HG03135 (cell line): ENCODE results near the gene ALG11.
"Not testable (repeated sequence)": the region's sequence is repeated elsewhere in the genome, so short reads cannot be mapped to it uniquely, and the experiment has no call there.

ENCODE experiments used
- ATAC-seq: cut with Tn5 transposase; IDR thresholded peaks from one replicate; pipeline ENCODE4 v1.9.1; 2021; ENCODE audit warnings: mild to moderate bottlenecking, moderate library complexity; ENCODE audit not compliant: unreplicated experiment

ALG11 gene

GRCh38 chr13:52026246-52026626, 14.0 kb downstream of the ALG11 start:
- ATAC-seq, result no peak

GRCh38 chr13:52027832-52028231, 15.6 kb downstream of the ALG11 start:
- no peak for ATAC-seq

- ATAC-seq, result no peak
These were observed 17.4 kb downstream of the ALG11 start for GRCh38 chr13:52029569-52029968.

GRCh38 chr13:52030401-52030800, 18.2 kb downstream of the ALG11 start:
- ATAC-seq, result not testable (repeated sequence)

- no peak for ATAC-seq
These were observed 20.8 kb downstream of the ALG11 start for GRCh38 chr13:52033039-52033438.

- no peak for ATAC-seq
These were observed 22.5 kb downstream of the ALG11 start for GRCh38 chr13:52034616-52035226.

- ATAC-seq, result no peak
These were observed 23.8 kb downstream of the ALG11 start for GRCh38 chr13:52036037-52036436.

- ATAC-seq, result no peak
These were observed 31.5 kb downstream of the ALG11 start for GRCh38 chr13:52043675-52044074.

GRCh38 chr13:52047463-52047862, 35.3 kb downstream of the ALG11 start:
- no peak for ATAC-seq

- no peak for ATAC-seq
These were observed 36.3 kb downstream of the ALG11 start for GRCh38 chr13:52048516-52048915.

GRCh38 chr13:52051400-52051799, 39.2 kb downstream of the ALG11 start:
- no peak for ATAC-seq

GRCh38 chr13:52053460-52053859, 41.3 kb downstream of the ALG11 start:
- no peak for ATAC-seq

- not testable (repeated sequence) for ATAC-seq
These were observed 48.9 kb downstream of the ALG11 start for GRCh38 chr13:52061064-52061463.

- ATAC-seq, result no peak
These were observed 49.4 kb downstream of the ALG11 start for GRCh38 chr13:52061587-52061986.

GRCh38 chr13:52067237-52067636, 55.0 kb downstream of the ALG11 start:
- no peak for ATAC-seq

- ATAC-seq, result no peak
These were observed 58.8 kb downstream of the ALG11 start for GRCh38 chr13:52070929-52071523.
